B cell (primary cell): ENCODE results near the gene DEAF1. TPM values are rescaled to one million over a fixed set of nuclear protein-coding genes. Genes with fewer than 3 reads are reported as not detected.
A peak's percentile ranks its signal among the peaks of the same experiment; 100 is the strongest.

Experiments used
- ATAC-seq: fragments of 200-7000 bp; cut with Tn5 transposase; one replicate; pipeline ENCODE4 v1.10.0; 2021; ENCODE audit warnings: low read depth, mild to moderate bottlenecking, moderate number of reproducible peaks, moderate library complexity
- CTCF ChIA-PET: fragments of 350-600 bp; sonication (Branson Sonifier 250); formaldehyde crosslinking; loops from one replicate; lab custom pipeline; 2021; ENCODE audit warnings: antibody characterized with exemption, inconsistent platforms; lab: Charles Lee
- POLR2A ChIA-PET: fragments of 350-600 bp; sonication (Branson Sonifier 250); formaldehyde crosslinking; loops from one replicate; lab custom pipeline; 2021; ENCODE audit warnings: antibody characterized with exemption; lab: Charles Lee
- DNase-seq: peaks from one replicate; pipeline ENCODE4 v3.0.0; 2013
- H2AFZ ChIP-seq: 2 replicates; pipeline ENCODE4 v1.6.1; 2012; ENCODE audit warnings: mild to moderate bottlenecking, low read depth, low read length; ENCODE audit not compliant: insufficient read depth, poor library complexity, severe bottlenecking
- H3K27ac ChIP-seq, 2 donors: 1 replicate in 1 of 2; 2 replicates in 1 of 2; pipeline ENCODE4 v1.5.1; 2012 to 2013; ENCODE audit warnings: low read length in 2 of 2, mild to moderate bottlenecking in 2 of 2, moderate library complexity in 1 of 2
- H3K27me3 ChIP-seq, 4 experiments: fragments of 200-600 bp in 1 of 4; sonication (generic) in 1 of 4; replicated peaks in 1 of 4; 1 replicate in 2 of 4; 2 replicates in 2 of 4; pipeline versions ENCODE4 v1.6.1 to v1.7.0; 2013 to 2016; ENCODE audit warnings: low read length in 3 of 4, mild to moderate bottlenecking in 2 of 4, mixed read lengths in 1 of 4, moderate library complexity in 1 of 4; ENCODE audit not compliant: insufficient read depth in 4 of 4, control insufficient read depth in 3 of 4; ENCODE audit errors: control extremely low read depth in 1 of 4
- H3K36me3 ChIP-seq, 2 experiments: replicated peaks in 1 of 2; 1 replicate in 1 of 2; 2 replicates in 1 of 2; pipeline versions ENCODE4 v1.6.1 to v1.7.1; 2013; ENCODE audit warnings: low read length in 1 of 2; ENCODE audit not compliant: insufficient read depth in 2 of 2, control insufficient read depth in 1 of 2; ENCODE audit errors: control extremely low read depth in 1 of 2, extremely low read depth in 1 of 2
- H3K4me1 ChIP-seq, 2 donors: fragments of 200-600 bp in 1 of 2; sonication (generic) in 1 of 2; 1 replicate in 1 of 2; 2 replicates in 1 of 2; pipeline versions ENCODE4 v1.5.1 to v1.6.1; 2013 to 2017; ENCODE audit warnings: low read length in 2 of 2; ENCODE audit not compliant: control insufficient read depth in 2 of 2, insufficient read depth in 2 of 2
- H3K4me2 ChIP-seq: replicated peaks from 2 replicates; pipeline ENCODE3; 2012; ENCODE audit warnings: mild to moderate bottlenecking, low read depth, low read length; ENCODE audit not compliant: poor library complexity, severe bottlenecking
- H3K4me3 ChIP-seq, 5 experiments: fragments of 200-600 bp in 1 of 5; sonication (generic) in 1 of 5; 1 replicate in 3 of 5; 2 replicates in 2 of 5; pipeline versions ENCODE4 v1.5.1 to v1.7.0; 2011 to 2016; ENCODE audit warnings: low read length in 4 of 5, mild to moderate bottlenecking in 4 of 5, low read depth in 2 of 5, control low read depth in 1 of 5, moderate library complexity in 1 of 5; ENCODE audit not compliant: insufficient read depth in 1 of 5; ENCODE audit errors: control extremely low read depth in 1 of 5, extremely low read depth in 1 of 5
- H3K79me2 ChIP-seq: fragments of 200-600 bp; sonication (generic); one replicate; pipeline ENCODE4 v1.6.0; 2016; ENCODE audit warnings: low read length; ENCODE audit not compliant: control insufficient read depth, insufficient read depth
- H3K9ac ChIP-seq: fragments of 200-600 bp; sonication (generic); 2 replicates; pipeline ENCODE4 v1.6.1; 2017; ENCODE audit warnings: mild to moderate bottlenecking, low read length, moderate library complexity
- H3K9me3 ChIP-seq, 3 donors: one replicate each; pipeline versions ENCODE4 v1.6.1 to v1.7.1; 2013; ENCODE audit warnings: low read length in 2 of 3; ENCODE audit not compliant: control insufficient read depth in 2 of 3, insufficient read depth in 1 of 3; ENCODE audit errors: control extremely low read depth in 1 of 3
- H4K20me1 ChIP-seq: 2 replicates; pipeline ENCODE4 v1.6.0; 2012; ENCODE audit warnings: mild to moderate bottlenecking, low read length; ENCODE audit not compliant: insufficient read depth, control insufficient read depth, poor library complexity, severe bottlenecking
- H3K27ac Mint-ChIP-seq: one replicate; pipeline ENCODE4 v1.8.0; 2021; ENCODE audit warnings: mixed read lengths
- H3K27me3 Mint-ChIP-seq: one replicate; pipeline ENCODE4 v1.8.0; 2021; ENCODE audit warnings: mixed read lengths
- H3K4me1 Mint-ChIP-seq: one replicate; pipeline ENCODE4 v1.8.0; 2021; ENCODE audit warnings: mixed read lengths
- H3K4me3 Mint-ChIP-seq: one replicate; pipeline ENCODE4 v1.8.0; 2021; ENCODE audit warnings: mixed read lengths
- H3K9me3 Mint-ChIP-seq: one replicate; pipeline ENCODE4 v1.8.0; 2022; ENCODE audit warnings: mixed read lengths; ENCODE audit not compliant: insufficient read depth
- CTCF ChIP-seq: fragments of 200-600 bp; IDR thresholded peaks from one replicate; pipeline ENCODE4 v1.8.0; 2022; ENCODE audit warnings: antibody characterized with exemption, mild to moderate bottlenecking
- EZH2 ChIP-seq: IDR thresholded peaks from 2 replicates; pipeline ENCODE4 v1.6.1; 2012; ENCODE audit warnings: borderline replicate concordance, low read depth, mild to moderate bottlenecking, moderate library complexity, low read length; ENCODE audit not compliant: insufficient read depth, poor library complexity, severe bottlenecking
- WGBS: methylation state at CpG from one replicate; pipeline ENCODE4 v1.1.5; 2013; ENCODE audit warnings: missing lambda C conversion rate; ENCODE audit not compliant: insufficient coverage; 5-methylcytosine and 5-hydroxymethylcytosine counted together
- intact Hi-C: fragments of 100-400 bp; cut with micrococcal nuclease; formaldehyde crosslinking; loops from one replicate; pipeline ENCODE4 v1.10.0; 2022
- polyA plus RNA-seq: library from polyadenylated mRNA; depleted of rRNA; stranded (reverse); fragments of >200 nt; gene quantifications from 2 replicates; pipeline ENCODE4 v1.2.3, GENCODE V29; 2012
- total RNA-seq, 2 donors: library from RNA; stranded (reverse); fragments of 120-200 nt in 1 of 2; gene quantifications; 1 replicate in 1 of 2; 2 replicates in 1 of 2; pipeline versions ENCODE4 v1.2.3 to v1.2.4, GENCODE V29; 2013 to 2022

DEAF1 gene
- total and polyA plus RNA-seq, 2 donors (not counting 1 experiment from before 2014, with no cell fraction given), result 31.8 to 53.6 TPM

- 3% methylated on average over 32 of the region's 33 CpGs for WGBS
- Histone ChIP-seq H3K27ac (peak overlapping the region in 1 of 2 donors; percentile 59), H2AFZ (peak overlapping the region; percentile 80), H3K4me2 (peak overlapping the region; percentile 99), H3K27me3 (peaks cover 0 to 33% (median 4%) of the 10 kb centered on the region in 4 experiments), H3K4me3 (peak overlapping the region in 4 of 5 experiments; percentile 40 to 65 (median 51)), H3K79me2 (no peaks in the 10 kb centered on the region), H3K9ac (peak overlapping the region; percentile 74), H3K4me1 (peaks cover 28 to 42% of the 10 kb centered on the region in 2 donors), H3K36me3 (no peaks in the 10 kb centered on the region), H4K20me1 (no peaks in the 10 kb centered on the region), H3K9me3 (no peaks in the 10 kb centered on the region)
- intact Hi-C loops, result loop anchor here (5.0 to 10.0 kb wide), 2 partner anchors 107 to 185 kb away; partner anchors contain the start of genes HRAS, IRF7 and LRRC56
- ATAC-seq (peak; percentile 79), DNase-seq (peak; percentile 86)
- ChIA-PET CTCF (interaction anchor here (0.6 to 8.2 kb wide), 10 partner anchors 17 to 186 kb away, joined by 3 to 104 read pairs (median 4); partner anchors contain the start of genes DEAF1, HRAS, IRF7 and TMEM80), POLR2A (interaction anchor here (0.6 to 8.2 kb wide), 8 partner anchors 11 to 167 kb away, joined by 3 to 105 read pairs (median 6); partner anchors contain the start of genes DEAF1, PHRF1, RPLP2 and TMEM80)
- peaks cover 8% of the 10 kb centered on the region for H3K27me3 Mint-ChIP-seq
- peak overlapping the region; percentile 90 for H3K4me3 Mint-ChIP-seq
- no peaks in the 10 kb centered on the region for H3K9me3 Mint-ChIP-seq
- H3K4me1 Mint-ChIP-seq, result peaks cover 33% of the 10 kb centered on the region
- H3K27ac Mint-ChIP-seq, result peak overlapping the region; percentile 81
- TF ChIP-seq EZH2, result no peak
- TF ChIP-seq CTCF, result no peak
Observed at GRCh38 chr11:721741-722345, 26.8 kb upstream of the DEAF1 start.
